Gastrocnemius medialis (tissue), 4 donors: Measurements from ENCODE around the gene EBLN2. TPM values are rescaled to one million over a fixed set of nuclear protein-coding genes. Genes with fewer than 3 reads are reported as not detected.

Experiments used
- ATAC-seq, 2 donors: fragments of 150-250 bp; one replicate each; pipeline ENCODE4 v1.9.1; 2016
- DNase-seq, 2 donors: peaks; one replicate each; pipeline ENCODE4 v3.0.0-alpha.2; 2019
- H3K27ac ChIP-seq, 4 donors: fragments of 200-600 bp; sonication (generic); 1 replicate in 1 of 4; 2 replicates in 3 of 4; pipeline ENCODE4 v1.5.1; 2016 to 2018; ENCODE audit warnings: mild to moderate bottlenecking in 2 of 4, moderate library complexity in 1 of 4
- H3K27me3 ChIP-seq, 3 donors: fragments of 200-600 bp; sonication (generic) in 2 of 3; 1 replicate in 1 of 3; 2 replicates in 2 of 3; pipeline versions ENCODE4 v1.5.1 to v1.6.0; 2016 to 2019; ENCODE audit warnings: mild to moderate bottlenecking in 1 of 3, moderate library complexity in 1 of 3
- H3K36me3 ChIP-seq, 2 donors: fragments of 200-600 bp; sonication (generic) in 1 of 2; one replicate each; pipeline ENCODE4 v1.5.1; 2017 to 2018
- H3K4me1 ChIP-seq, 2 donors: fragments of 200-600 bp; sonication (generic) in 1 of 2; one replicate each; pipeline ENCODE4 v1.5.1; 2016 to 2017; ENCODE audit warnings: mild to moderate bottlenecking in 2 of 2
- H3K4me3 ChIP-seq, 4 donors: fragments of 200-600 bp; sonication (generic) in 3 of 4; 1 replicate in 1 of 4; 2 replicates in 3 of 4; pipeline ENCODE4 v1.5.1; 2016 to 2019; ENCODE audit warnings: mild to moderate bottlenecking in 2 of 4
- H3K9me3 ChIP-seq, 3 donors: fragments of 200-600 bp; sonication (generic) in 2 of 3; 1 replicate in 1 of 3; 2 replicates in 2 of 3; pipeline ENCODE4 v1.5.1; 2016 to 2019
- POLR2A ChIP-seq, 2 donors: fragments of 450-650 bp; IDR thresholded peaks; one replicate each; pipeline ENCODE4 v1.6.1; 2017; ENCODE audit warnings: antibody characterized with exemption in 2 of 2, mild to moderate bottlenecking in 2 of 2, moderate library complexity in 2 of 2
- in situ Hi-C, 4 donors: fragments of 200-750 bp; cut with MboI; loops; one replicate each; pipeline versions ENCODE4 v1.15.0 to v1.8.0; 2017; ENCODE audit warnings: low sequenced_read_pairs in 4 of 4
- intact Hi-C: fragments of 100-400 bp; cut with DNase I; formaldehyde crosslinking; loops from one replicate; pipeline ENCODE4 v1.15.1; 2023; ENCODE audit warnings: low total_unique reads
- total RNA-seq, 4 donors: library from RNA; depleted of rRNA; stranded (reverse); fragments of >200 nt; gene quantifications; one replicate each; pipeline versions ENCODE4 v1.1.0 to v1.2.3, GENCODE V29; 2016
- TF ChIP-seq, protein P1 (sequence below), 5 experiments: fragments of 450-650 bp in 3 of 5; fragments of 200-600 bp in 2 of 5; sonication (generic) in 2 of 5; IDR thresholded peaks in 4 of 5; conservative IDR thresholded peaks in 1 of 5; 1 replicate in 4 of 5; 2 replicates in 1 of 5; pipeline ENCODE4 v1.5.1; 2016 to 2019; ENCODE audit warnings: antibody characterized with exemption in 5 of 5, mild to moderate bottlenecking in 3 of 5, moderate library complexity in 3 of 5

EBLN2 gene
- total RNA-seq, 4 donors from 2014 or later, result 0.18 to 4.8 (median 0.65) TPM

DNA sequence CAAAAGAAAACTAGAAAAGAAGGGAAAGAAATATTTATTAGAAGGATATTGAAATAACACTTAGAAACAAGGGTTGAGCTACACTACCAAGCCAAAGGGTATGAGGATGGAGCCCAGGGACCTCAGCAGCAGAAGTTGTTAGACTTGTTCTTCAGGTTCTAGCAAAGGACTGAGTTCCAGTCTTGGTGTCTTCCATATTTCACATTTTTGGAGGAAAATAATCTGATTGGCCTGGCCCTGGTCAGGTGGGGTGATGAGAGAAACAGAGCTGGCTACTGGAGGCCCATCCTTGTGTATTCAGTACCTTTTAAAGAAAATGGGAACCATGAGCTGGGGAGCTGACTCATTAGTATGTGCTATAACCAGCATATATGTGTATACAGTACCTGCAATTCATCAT, 36.6 kb upstream of the EBLN2 start:
- Histone ChIP-seq H3K4me3 (no peak overlapping the region), H3K27me3 (no peaks in the 10 kb centered on the region), H3K4me1 (peaks cover 55 to 70% of the 10 kb centered on the region in 2 donors), H3K9me3 (no peaks in the 10 kb centered on the region), H3K36me3 (no peaks in the 10 kb centered on the region), H3K27ac (no peak overlapping the region)
- ATAC-seq, result no peak
- in situ Hi-C loops (no loop called here), intact Hi-C loops (no loop called here)
- TF ChIP-seq POLR2A (IDR thresholded peaks at IDR 0.05), result no peak
- TF ChIP-seq, protein P1, sequence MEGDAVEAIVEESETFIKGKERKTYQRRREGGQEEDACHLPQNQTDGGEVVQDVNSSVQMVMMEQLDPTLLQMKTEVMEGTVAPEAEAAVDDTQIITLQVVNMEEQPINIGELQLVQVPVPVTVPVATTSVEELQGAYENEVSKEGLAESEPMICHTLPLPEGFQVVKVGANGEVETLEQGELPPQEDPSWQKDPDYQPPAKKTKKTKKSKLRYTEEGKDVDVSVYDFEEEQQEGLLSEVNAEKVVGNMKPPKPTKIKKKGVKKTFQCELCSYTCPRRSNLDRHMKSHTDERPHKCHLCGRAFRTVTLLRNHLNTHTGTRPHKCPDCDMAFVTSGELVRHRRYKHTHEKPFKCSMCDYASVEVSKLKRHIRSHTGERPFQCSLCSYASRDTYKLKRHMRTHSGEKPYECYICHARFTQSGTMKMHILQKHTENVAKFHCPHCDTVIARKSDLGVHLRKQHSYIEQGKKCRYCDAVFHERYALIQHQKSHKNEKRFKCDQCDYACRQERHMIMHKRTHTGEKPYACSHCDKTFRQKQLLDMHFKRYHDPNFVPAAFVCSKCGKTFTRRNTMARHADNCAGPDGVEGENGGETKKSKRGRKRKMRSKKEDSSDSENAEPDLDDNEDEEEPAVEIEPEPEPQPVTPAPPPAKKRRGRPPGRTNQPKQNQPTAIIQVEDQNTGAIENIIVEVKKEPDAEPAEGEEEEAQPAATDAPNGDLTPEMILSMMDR (IDR thresholded peaks at IDR 0.05 in 4 of 5, conservative IDR thresholded peaks at IDR 0.05 in 1 of 5), result no peak
- no peak for DNase-seq

DNA sequence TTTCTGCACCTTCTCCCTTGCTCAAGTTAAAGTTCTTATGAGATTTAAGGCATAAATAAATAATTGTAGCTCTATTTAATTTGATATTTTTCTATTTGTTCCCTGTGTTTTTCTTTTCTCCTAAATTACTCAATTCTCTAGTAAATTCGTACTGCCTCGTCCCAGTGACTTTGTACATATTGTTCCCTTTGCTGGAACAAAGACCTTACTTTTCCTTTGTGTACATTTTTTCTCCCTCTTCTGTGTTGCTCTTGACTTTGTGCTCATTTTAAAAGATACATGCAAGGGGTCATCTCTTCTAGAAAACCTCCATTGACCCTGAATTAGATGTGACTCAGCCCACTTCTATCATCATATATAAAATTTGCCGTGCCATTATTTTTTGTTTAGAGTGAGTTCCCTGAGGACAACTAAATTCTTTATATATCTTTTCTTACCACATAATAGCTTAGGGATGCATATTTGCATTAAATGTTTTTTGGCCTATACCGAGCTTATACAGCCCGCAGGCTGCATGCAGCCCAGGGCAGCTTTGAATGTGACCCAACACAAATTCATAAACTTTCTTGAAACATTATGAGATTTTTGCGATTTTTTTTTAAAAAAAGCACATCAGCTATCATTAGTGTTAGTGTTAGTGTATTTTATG, 35.2 kb upstream of the EBLN2 start:
- in situ Hi-C loops, result no loop called here
- Histone ChIP-seq H3K27me3 (no peaks in the 10 kb centered on the region), H3K4me1 (peaks cover 61 to 84% of the 10 kb centered on the region in 2 donors), H3K9me3 (no peaks in the 10 kb centered on the region), H3K4me3 (no peak overlapping the region), H3K36me3 (no peaks in the 10 kb centered on the region), H3K27ac (no peak overlapping the region)
- no peak for DNase-seq
- intact Hi-C loops, result no loop called here
- no peak for ATAC-seq
- TF ChIP-seq, protein P1 (IDR thresholded peaks at IDR 0.05 in 4 of 5, conservative IDR thresholded peaks at IDR 0.05 in 1 of 5), result no peak
- TF ChIP-seq POLR2A (IDR thresholded peaks at IDR 0.05), result no peak

DNA sequence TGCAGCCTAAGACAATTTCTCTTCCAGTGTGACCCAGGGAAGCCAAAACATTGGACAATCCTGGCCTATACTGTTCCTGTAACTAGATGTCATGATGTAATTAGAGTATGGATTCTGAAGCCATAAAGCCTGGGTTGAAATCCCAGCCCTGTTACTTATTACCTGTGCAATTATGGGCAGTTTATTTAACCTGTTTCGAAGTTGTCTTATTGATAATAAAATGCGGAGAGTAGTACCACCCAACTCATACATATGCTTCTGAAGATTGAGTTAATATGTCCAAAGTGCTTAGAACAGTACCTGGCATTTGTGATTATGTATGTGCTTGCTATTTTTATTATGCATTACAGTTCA, 34.7 kb upstream of the EBLN2 start:
- in situ Hi-C loops (no loop called here), intact Hi-C loops (no loop called here)
- no peak overlapping the region for H3K4me3 ChIP-seq
- no peaks in the 10 kb centered on the region for H3K36me3 ChIP-seq
- H3K27me3 ChIP-seq, result no peaks in the 10 kb centered on the region
- no peak overlapping the region for H3K27ac ChIP-seq
- peaks cover 61 to 88% of the 10 kb centered on the region in 2 donors for H3K4me1 ChIP-seq
- ATAC-seq, result no peak
- no peak for TF ChIP-seq POLR2A (IDR thresholded peaks at IDR 0.05)
- TF ChIP-seq, protein P1 (IDR thresholded peaks at IDR 0.05 in 4 of 5, conservative IDR thresholded peaks at IDR 0.05 in 1 of 5), result no peak
- DNase-seq, result no peak
- no peaks in the 10 kb centered on the region for H3K9me3 ChIP-seq

DNA sequence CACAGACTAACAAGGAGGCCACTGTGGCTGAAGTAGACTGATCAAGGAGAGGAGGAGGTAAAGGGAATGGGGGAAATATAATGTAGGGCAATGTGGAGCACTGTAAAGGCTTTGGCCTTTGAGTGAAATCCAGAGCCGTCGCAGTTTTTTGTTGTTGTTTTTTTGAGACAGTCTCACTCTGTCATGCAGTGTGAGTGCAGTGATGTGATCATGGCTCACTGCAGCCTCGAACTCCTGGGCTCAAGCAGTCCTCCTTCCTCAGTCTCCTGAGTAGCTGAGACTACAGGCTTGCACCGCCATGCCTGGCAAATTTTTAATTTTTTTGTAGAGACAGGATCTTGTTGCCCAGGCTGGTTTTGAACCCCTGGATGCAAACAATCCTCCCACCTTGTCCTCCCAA, 32.7 kb upstream of the EBLN2 start:
- peaks cover 58 to 84% of the 10 kb centered on the region in 2 donors for H3K4me1 ChIP-seq
- intact Hi-C loops (no loop called here), in situ Hi-C loops (no loop called here)
- DNase-seq, result no peak
- peak overlapping the region; percentile 41 to 73 (median 49) for H3K27ac ChIP-seq
- H3K36me3 ChIP-seq, result no peaks in the 10 kb centered on the region
- TF ChIP-seq, protein P1 (IDR thresholded peaks at IDR 0.05 in 4 of 5, conservative IDR thresholded peaks at IDR 0.05 in 1 of 5), result no peak
- TF ChIP-seq POLR2A (IDR thresholded peaks at IDR 0.05), result no peak
- no peaks in the 10 kb centered on the region for H3K9me3 ChIP-seq
- ATAC-seq, result no peak
- H3K27me3 ChIP-seq, result no peaks in the 10 kb centered on the region
- H3K4me3 ChIP-seq, result no peak overlapping the region

DNA sequence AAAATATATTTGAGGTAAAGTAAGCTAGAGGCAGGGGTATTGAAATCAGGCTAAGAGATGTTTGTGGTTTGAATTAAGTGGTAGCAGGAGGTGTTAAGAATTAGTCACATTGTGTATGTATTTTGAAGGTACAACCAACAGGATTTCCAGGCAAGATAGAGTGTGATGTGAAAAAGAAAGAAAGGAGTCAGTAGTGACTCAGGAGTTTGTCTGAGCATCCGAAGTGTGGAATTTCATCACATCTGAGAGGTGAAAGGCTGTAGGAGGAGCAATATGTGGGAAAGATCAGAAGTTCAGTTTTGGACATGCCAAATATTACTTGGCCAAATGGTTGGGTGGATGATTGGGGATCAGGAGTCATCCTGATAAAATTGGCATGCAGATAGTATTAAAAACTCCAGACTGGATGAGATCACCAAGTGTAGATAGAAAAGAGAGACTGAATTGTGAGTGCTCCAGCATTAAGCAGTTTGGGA, 32.1 kb upstream of the EBLN2 start:
- TF ChIP-seq, protein P1 (IDR thresholded peaks at IDR 0.05 in 4 of 5, conservative IDR thresholded peaks at IDR 0.05 in 1 of 5), result no peak
- no peak for TF ChIP-seq POLR2A (IDR thresholded peaks at IDR 0.05)
- H3K4me1 ChIP-seq, result peaks cover 57 to 79% of the 10 kb centered on the region in 2 donors

More for the DNA sequence above, 32.1 kb upstream of the EBLN2 start:
- Histone ChIP-seq H3K27me3 (no peaks in the 10 kb centered on the region), H3K9me3 (no peaks in the 10 kb centered on the region), H3K4me3 (no peak overlapping the region), H3K36me3 (no peaks in the 10 kb centered on the region), H3K27ac (peak overlapping the region; percentile 41 to 73 (median 49))
- intact Hi-C loops, result no loop called here
- ATAC-seq, result peak; percentile 63 to 71
- in situ Hi-C loops, result no loop called here
- DNase-seq, result no peak
